HCT116 (cell line): Measurements from ENCODE around the gene YBX1.

Source experiments
- CTCF ChIP-seq, 3 experiments: fragments of 200-600 bp in 1 of 3; sonication (generic) in 1 of 3; IDR thresholded peaks in 2 of 3; conservative IDR thresholded peaks in 1 of 3; 2 replicates each; pipeline ENCODE4 v1.5.1; 2012 to 2017; ENCODE audit warnings: low read depth in 2 of 3, low read length in 2 of 3, antibody characterized with exemption in 1 of 3, borderline replicate concordance in 1 of 3, control low read depth in 1 of 3, mild to moderate bottlenecking in 1 of 3, mixed read lengths in 1 of 3, mixed run types in 1 of 3, moderate library complexity in 1 of 3; ENCODE audit not compliant: insufficient read depth in 1 of 3
- EGR1 ChIP-seq: IDR thresholded peaks from 2 replicates; pipeline ENCODE4 v1.6.1; 2012; ENCODE audit warnings: low read depth
- EZH2 ChIP-seq: fragments of 200-600 bp; sonication (generic); IDR thresholded peaks from 2 replicates; pipeline ENCODE4 v1.6.1; 2017; ENCODE audit warnings: antibody characterized with exemption, mixed run types
- POLR2A ChIP-seq: IDR thresholded peaks from 2 replicates; pipeline ENCODE4 v1.7.0; 2011; ENCODE audit warnings: borderline replicate concordance; ENCODE audit not compliant: insufficient read depth, insufficient read length; ENCODE audit errors: extremely low read depth
- POLR2AphosphoS5 ChIP-seq: IDR thresholded peaks from 2 replicates; pipeline ENCODE4 v1.6.1; 2011; ENCODE audit warnings: mild to moderate bottlenecking, low read depth, low read length, moderate library complexity
- RAD21 ChIP-seq: IDR thresholded peaks from 2 replicates; pipeline ENCODE4 v1.6.1; 2012; ENCODE audit warnings: low read depth, mild to moderate bottlenecking
- SRF ChIP-seq: IDR thresholded peaks from 2 replicates; pipeline ENCODE4 v1.6.1; 2012; ENCODE audit warnings: low read depth
- YY1 ChIP-seq: IDR thresholded peaks from 2 replicates; pipeline ENCODE4 v1.6.1; 2011; ENCODE audit warnings: low read length, low read depth, moderate library complexity, mild to moderate bottlenecking; ENCODE audit not compliant: insufficient replicate concordance; ENCODE audit errors: extremely low read depth
- ZNF274 ChIP-seq: fragments of 200-500 bp; sonication (Bioruptor generic); IDR thresholded peaks from 2 replicates; pipeline ENCODE4 v1.6.1; 2014; ENCODE audit warnings: mild to moderate bottlenecking, low read depth, low read length, inconsistent platforms
- TF ChIP-seq, protein P1 (sequence below): IDR thresholded peaks from 2 replicates; pipeline ENCODE4 v1.6.1; 2012

GRCh38 chr1:42703888-42704464 lies 21.8 kb downstream of the YBX1 start:
- no peak for TF ChIP-seq CTCF (IDR thresholded peaks at IDR 0.05 in 2 of 3, conservative IDR thresholded peaks at IDR 0.05 in 1 of 3; ENCODE audit: borderline replicate concordance in 1 of 3, insufficient read depth in 1 of 3, low read depth in 2 of 3, low read length in 2 of 3)
- TF ChIP-seq, protein P1, sequence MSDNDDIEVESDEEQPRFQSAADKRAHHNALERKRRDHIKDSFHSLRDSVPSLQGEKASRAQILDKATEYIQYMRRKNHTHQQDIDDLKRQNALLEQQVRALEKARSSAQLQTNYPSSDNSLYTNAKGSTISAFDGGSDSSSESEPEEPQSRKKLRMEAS, result no peak
- no peak for TF ChIP-seq RAD21
- TF ChIP-seq YY1, result no peak
- TF ChIP-seq SRF, result no peak
- TF ChIP-seq POLR2A, result no peak
- TF ChIP-seq POLR2AphosphoS5, result peak; percentile 37; the same call in 1 of the 2 replicates
- TF ChIP-seq EZH2, result no peak
- no peak for TF ChIP-seq ZNF274
- no peak for TF ChIP-seq EGR1
